ENCODE results near the gene DCAF5.

DNA sequence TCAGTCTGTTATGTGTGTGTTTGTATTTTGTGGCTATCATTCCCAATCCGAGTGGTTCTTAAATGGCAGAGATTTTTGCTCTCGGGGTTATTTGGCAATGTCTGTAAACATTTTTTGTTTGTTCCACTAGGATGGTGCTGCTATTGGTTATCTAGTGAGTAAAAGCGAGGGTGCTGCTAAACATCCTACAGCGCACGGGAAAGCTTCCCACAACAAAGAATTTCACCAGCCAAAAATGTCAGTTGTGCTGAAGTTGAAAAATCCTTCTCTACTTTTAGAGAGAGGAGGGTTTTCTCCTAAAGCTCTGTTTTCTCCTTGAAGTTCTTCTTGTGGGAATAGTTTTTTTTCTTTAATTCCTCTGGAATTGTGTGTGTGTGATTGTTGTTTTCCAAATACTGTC, 40.8 kb upstream of the DCAF5 start:
- TF ChIP-seq, protein P1, sequence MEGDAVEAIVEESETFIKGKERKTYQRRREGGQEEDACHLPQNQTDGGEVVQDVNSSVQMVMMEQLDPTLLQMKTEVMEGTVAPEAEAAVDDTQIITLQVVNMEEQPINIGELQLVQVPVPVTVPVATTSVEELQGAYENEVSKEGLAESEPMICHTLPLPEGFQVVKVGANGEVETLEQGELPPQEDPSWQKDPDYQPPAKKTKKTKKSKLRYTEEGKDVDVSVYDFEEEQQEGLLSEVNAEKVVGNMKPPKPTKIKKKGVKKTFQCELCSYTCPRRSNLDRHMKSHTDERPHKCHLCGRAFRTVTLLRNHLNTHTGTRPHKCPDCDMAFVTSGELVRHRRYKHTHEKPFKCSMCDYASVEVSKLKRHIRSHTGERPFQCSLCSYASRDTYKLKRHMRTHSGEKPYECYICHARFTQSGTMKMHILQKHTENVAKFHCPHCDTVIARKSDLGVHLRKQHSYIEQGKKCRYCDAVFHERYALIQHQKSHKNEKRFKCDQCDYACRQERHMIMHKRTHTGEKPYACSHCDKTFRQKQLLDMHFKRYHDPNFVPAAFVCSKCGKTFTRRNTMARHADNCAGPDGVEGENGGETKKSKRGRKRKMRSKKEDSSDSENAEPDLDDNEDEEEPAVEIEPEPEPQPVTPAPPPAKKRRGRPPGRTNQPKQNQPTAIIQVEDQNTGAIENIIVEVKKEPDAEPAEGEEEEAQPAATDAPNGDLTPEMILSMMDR (IDR thresholded peaks at IDR 0.05), result no peak
- TF ChIP-seq POLR2A (IDR thresholded peaks at IDR 0.05), result no peak

All from vagina (tissue), 2 donors.